ENCODE measurements around the gene C19orf73.
"Not testable (repeated sequence)": the region's sequence is repeated elsewhere in the genome, so short reads cannot be mapped to it uniquely, and the experiment has no call there.

DNA sequence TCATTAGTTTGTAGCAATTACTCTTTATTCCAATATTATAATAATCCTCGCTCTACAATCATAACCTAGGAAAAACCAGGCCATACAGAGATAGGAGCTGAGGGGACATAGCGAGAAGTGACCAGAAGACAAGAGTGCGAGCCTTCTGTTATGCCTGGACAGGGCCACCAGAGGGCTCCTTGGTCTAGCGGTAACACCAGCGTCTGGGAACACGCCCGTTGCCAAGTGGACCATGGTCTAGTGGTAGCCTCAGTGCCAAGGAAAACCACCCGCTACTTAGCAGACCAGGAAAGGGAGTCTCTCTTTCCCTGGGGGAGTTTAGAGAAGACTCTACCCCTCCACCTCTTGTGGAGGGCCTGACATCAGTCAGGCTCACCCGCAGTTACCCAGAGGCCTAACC, 44.1 kb downstream of the C19orf73 start:
- not testable (repeated sequence) for TF ChIP-seq EZH2 (IDR thresholded peaks at IDR 0.05; ENCODE audit: insufficient read depth, poor library complexity, severe bottlenecking); EZH2phosphoT487 (IDR thresholded peaks at IDR 0.05; ENCODE audit: insufficient read depth, low read depth)
